Type B pancreatic cell (in vitro differentiated cells): ENCODE data around the gene GSS. TPM values are rescaled to one million over a fixed set of nuclear protein-coding genes. Genes with fewer than 3 reads are reported as not detected.

ENCODE experiments used
- DNase-seq: peaks from one replicate; pipeline ENCODE4 v3.0.0; 2021; ENCODE audit warnings: mixed read lengths; ENCODE audit not compliant: unreplicated experiment; ENCODE audit errors: extremely low spot score
- H3K27ac Mint-ChIP-seq: 2 replicates; pipeline ENCODE4 v1.8.0; 2021; ENCODE audit warnings: mild to moderate bottlenecking, mixed read lengths
- H3K27me3 Mint-ChIP-seq: 2 replicates; pipeline ENCODE4 v1.8.0; 2021; ENCODE audit warnings: mixed read lengths
- H3K36me3 Mint-ChIP-seq: 2 replicates; pipeline ENCODE4 v1.8.0; 2021; ENCODE audit warnings: mixed read lengths
- H3K4me1 Mint-ChIP-seq: one replicate; pipeline ENCODE4 v1.8.0; 2021; ENCODE audit warnings: mixed read lengths; ENCODE audit not compliant: unreplicated experiment
- H3K4me3 Mint-ChIP-seq: 2 replicates; pipeline ENCODE4 v1.8.0; 2021; ENCODE audit warnings: mild to moderate bottlenecking, mixed read lengths
- H3K9me3 Mint-ChIP-seq: 2 replicates; pipeline ENCODE4 v1.8.0; 2021; ENCODE audit warnings: mixed read lengths
- CTCF ChIP-seq: fragments of 200-600 bp; sonication (generic); conservative IDR thresholded peaks from 2 replicates; pipeline ENCODE4 v1.5.0; 2021; ENCODE audit warnings: antibody characterized with exemption, mild to moderate bottlenecking
- total RNA-seq: library from RNA; stranded (reverse); gene quantifications from 2 replicates; pipeline ENCODE4 v1.2.1, GENCODE V29; 2021; ENCODE audit warnings: low replicate concordance

Gene GSS
- total RNA-seq, 1 donor from 2014 or later = 66.4 TPM

GRCh38 chr20:34999782-35000181, 44.2 kb upstream of the GSS start:
- H3K4me1 Mint-ChIP-seq = no peaks in the 10 kb centered on the region

DNA sequence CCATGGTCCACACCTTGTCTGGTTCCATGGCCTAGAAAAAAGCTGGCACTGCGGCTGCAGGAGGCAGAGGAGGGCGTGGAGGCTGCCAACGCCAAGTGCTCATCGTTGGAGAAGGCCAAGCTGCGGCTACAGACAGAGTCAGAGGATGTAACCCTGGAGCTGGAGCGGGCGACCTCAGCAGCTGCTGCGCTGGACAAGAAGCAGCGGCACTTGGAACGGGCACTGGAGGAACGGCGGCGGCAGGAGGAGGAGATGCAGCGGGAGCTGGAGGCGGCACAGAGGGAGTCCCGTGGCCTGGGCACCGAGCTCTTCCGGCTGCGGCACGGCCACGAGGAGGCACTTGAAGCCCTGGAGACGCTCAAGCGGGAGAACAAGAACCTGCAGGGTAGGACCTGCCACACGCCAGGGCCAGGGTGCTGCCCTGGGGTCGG, 43.4 kb upstream of the GSS start:
- Mint-ChIP-seq H3K4me1 (no peaks in the 10 kb centered on the region), H3K9me3 (no peaks in the 10 kb centered on the region), H3K36me3 (peaks cover 31% of the 10 kb centered on the region), H3K4me3 (no peak overlapping the region), H3K27ac (peak overlapping the region; percentile 13), H3K27me3 (no peaks in the 10 kb centered on the region)
- no peak for DNase-seq
- no peak for TF ChIP-seq CTCF

More at GRCh38 chr20:34999782-35000181, 44.2 kb upstream of the GSS start:
- Mint-ChIP-seq H3K27me3 (no peaks in the 10 kb centered on the region), H3K9me3 (no peaks in the 10 kb centered on the region), H3K4me3 (no peak overlapping the region), H3K36me3 (peaks cover 28% of the 10 kb centered on the region), H3K27ac (no peak overlapping the region)
- DNase-seq = no peak
- TF ChIP-seq CTCF = no peak

GRCh38 chr20:34998331-34998950, 42.8 kb upstream of the GSS start:
- H3K36me3 Mint-ChIP-seq = peaks cover 31% of the 10 kb centered on the region
- H3K9me3 Mint-ChIP-seq = no peaks in the 10 kb centered on the region
- no peak for TF ChIP-seq CTCF
- H3K4me3 Mint-ChIP-seq = no peak overlapping the region
- H3K27ac Mint-ChIP-seq = peak overlapping the region; percentile 59
- H3K27me3 Mint-ChIP-seq = no peaks in the 10 kb centered on the region
- H3K4me1 Mint-ChIP-seq = no peaks in the 10 kb centered on the region
- DNase-seq = no peak

GRCh38 chr20:34997774-34998173, 42.2 kb upstream of the GSS start:
- TF ChIP-seq CTCF = no peak
- no peak overlapping the region for H3K4me3 Mint-ChIP-seq
- H3K36me3 Mint-ChIP-seq = peaks cover 31% of the 10 kb centered on the region
- H3K4me1 Mint-ChIP-seq = no peaks in the 10 kb centered on the region
- no peaks in the 10 kb centered on the region for H3K9me3 Mint-ChIP-seq
- peak overlapping the region; percentile 59 for H3K27ac Mint-ChIP-seq
- H3K27me3 Mint-ChIP-seq = no peaks in the 10 kb centered on the region
- no peak for DNase-seq

GRCh38 chr20:34997131-34997561, 41.5 kb upstream of the GSS start:
- no peaks in the 10 kb centered on the region for H3K9me3 Mint-ChIP-seq
- no peak for TF ChIP-seq CTCF
- no peak for DNase-seq
- H3K4me3 Mint-ChIP-seq = no peak overlapping the region
- H3K4me1 Mint-ChIP-seq = no peaks in the 10 kb centered on the region
- no peaks in the 10 kb centered on the region for H3K27me3 Mint-ChIP-seq
- H3K36me3 Mint-ChIP-seq = peaks cover 29% of the 10 kb centered on the region
- H3K27ac Mint-ChIP-seq = no peak overlapping the region
